Measurements from ENCODE around the gene HTR2B. TPM values are rescaled to one million over a fixed set of nuclear protein-coding genes. Genes with fewer than 3 reads are reported as not detected.
A peak's percentile ranks its signal among the peaks of the same experiment; 100 is the strongest.
"Not testable (repeated sequence)": the region's sequence is repeated elsewhere in the genome, so short reads cannot be mapped to it uniquely, and the experiment has no call there.

Gene HTR2B
- total RNA-seq, 1 experiment from 2014 or later, result 0.52 TPM

DNA sequence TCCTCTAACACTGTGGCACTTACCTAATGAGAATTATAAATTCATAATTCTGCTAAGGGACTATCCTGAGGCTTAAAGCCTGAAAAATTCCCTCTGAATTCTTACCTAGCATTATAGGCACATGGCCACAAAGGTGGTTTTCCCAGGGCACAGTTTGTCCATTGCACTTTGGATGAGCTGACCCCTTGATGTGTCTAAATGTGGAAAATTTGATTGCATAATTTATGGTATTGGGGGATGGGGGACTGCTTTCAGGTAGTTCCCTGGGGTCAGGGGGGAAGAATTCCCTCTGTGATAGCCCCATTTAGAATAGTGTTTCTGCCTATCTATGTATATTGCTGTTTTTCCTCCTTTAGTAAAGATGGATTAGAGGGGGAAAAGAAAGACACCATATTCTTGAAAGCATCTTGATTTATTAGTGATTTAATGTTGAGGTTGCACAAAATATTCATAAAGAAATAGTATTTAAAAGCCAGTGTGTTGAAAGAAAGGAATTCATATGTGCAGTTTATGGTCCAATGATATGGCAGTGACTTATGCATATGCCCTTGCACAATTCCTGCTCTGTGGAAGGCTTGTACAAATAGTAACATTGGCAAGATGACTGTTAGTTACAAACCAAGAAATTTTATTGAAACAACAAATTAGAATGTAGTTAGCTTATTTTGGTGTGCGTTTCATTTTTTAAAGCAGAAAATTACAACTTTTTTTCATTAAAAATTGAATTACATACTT is 8.7 kb upstream of the HTR2B start:
- DNase-seq (ENCODE audit: low read depth), result peak; percentile 32

DNA sequence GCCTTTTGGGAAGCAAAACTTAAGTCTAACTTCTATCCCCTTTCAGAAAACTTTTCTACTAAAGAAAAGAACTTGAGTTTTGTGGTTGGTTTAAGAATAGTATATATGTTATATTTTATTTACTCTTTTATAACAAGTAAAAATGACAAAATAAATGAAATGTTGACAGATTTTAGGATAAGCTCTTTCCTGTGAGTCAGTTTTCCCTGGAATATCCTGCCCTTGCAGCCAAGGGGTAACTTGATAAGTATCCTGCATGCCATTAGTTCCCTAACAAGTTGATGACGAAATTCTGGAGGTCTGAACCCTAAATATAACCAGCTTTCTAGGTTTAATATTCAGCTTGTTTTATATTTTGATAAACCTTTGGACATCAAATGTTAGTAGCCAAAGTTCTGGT is 7.3 kb upstream of the HTR2B start:
- peak; percentile 77 for DNase-seq (ENCODE audit: low read depth)

DNA sequence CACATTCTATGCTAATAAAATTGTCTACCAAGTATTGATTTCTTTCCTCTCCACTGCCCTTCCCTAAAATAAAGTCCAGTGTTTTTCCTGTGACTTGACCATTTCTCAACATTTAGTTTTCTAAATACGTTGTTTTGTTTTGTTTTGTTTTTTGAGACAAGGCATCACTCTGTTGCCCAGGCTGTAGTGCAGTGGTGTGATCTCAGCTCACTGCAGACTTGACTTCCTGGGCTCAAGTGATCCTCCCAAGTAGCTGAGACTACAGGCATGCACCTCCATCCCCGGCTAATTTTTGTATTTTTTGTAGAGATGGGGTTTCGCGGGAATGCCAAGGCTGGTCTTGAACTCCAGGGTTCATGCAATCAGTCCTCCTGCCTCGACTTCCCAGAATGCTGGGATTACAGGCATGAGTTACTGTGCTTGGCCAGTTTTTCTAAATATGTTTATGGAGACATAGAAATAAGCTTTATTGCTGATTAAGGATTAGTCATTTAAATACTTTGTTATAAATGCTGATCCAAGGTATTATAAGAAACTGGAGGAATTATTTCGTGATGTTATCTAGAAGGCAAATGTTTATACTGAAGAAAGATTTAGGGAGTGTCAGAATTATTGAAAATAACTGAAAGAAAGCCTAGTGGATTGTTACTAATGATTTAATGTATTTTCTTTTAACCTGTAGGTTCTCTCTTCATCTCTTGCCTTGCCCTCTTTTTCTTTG is 5.7 kb upstream of the HTR2B start:
- no peak for DNase-seq (ENCODE audit: low read depth)

DNA sequence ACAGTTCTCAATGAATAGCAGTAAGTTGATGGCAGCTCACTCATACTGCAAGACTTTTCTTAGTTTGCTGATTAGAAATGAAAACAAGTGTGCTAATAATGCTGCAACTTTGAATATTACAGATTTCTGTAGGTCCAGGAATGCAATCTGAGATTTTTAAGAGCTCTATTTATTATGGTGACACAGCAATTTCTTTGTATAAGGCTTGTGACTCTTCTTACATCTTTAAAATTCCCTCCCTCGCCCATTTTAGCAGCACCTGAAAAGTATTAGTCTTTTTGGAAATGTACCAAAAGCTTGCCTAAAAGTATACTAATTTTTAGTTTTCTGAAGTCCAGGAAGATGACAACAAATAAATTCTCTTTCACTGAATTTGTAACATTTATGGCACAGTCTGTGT is 4.4 kb upstream of the HTR2B start:
- no peak for DNase-seq (ENCODE audit: low read depth)

DNA sequence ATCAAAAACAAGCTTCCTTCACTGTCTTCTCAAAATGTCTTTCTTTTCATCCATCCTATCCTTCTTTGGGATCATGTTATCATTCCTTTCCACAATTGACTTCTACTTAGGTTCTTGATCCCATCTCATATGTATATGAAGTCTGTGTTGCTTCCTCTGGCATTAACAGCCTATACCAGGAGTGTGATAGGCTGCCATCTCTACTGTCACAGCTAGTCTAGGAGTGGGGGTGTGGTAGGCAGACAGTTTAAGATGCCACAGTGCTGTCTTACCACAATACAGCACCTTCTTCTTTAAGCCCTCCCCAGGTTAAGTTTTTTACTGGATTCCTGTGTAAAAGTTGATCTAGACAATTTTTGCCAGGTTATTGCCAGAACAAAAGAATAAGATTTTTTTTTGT is 3.7 kb upstream of the HTR2B start:
- no peak for DNase-seq (ENCODE audit: low read depth)

DNA sequence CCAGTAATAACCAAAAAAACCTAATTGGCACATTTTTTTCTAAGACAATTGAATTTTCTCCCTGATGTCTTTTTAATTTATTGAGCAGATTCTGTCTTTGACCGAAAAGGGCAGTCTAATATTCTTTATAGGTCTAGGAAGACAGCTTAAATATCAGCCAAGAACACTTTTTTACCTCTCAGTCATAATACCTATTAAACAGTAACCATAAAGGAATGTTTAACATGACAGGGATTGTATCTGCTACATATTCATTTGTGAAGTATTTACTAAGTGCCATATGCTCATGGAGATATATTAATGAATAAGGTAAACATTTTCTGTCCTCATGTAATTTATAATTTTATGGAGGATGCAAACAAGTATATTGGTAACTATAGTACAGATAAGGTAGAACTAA is 3.1 kb upstream of the HTR2B start:
- no peak for DNase-seq (ENCODE audit: low read depth)

DNA sequence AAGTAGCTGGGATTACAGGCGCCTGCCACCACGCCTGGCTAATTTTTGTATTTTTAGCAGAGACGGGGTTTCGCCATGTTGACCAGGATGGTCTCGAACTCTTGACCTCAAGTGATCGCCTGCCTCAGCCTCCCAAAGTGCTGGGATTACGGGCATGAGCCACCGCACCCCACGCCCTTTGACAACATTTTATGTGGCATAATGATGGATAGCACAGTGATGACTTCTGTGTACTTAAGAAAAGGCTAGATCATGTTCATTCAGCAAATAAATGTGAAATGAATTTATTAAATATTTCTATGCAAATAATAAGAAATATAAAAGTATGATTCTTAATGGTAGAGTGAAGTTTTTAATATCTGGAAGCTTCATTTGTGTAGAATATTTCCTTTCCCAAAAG is 2.6 kb upstream of the HTR2B start:
- no peak for DNase-seq (ENCODE audit: low read depth)

DNA sequence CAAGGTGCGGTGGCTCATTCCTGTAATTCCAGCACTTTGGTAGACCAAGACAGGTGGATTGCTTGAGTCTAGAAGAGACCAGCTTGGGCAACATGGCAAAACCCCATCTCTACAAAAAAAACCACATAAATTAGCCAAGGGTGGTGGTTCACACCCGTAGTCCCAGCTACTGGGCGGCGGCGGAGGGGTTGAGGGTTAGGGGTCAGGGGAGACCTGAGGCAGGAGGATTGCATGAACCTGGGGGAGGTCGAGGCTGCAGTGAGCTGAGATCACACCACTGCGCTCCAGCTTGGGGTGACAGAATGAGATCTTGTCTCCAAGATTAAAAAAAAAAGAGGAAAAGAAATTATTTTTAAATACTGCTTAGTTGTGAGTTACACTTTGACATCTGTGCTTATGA is 1.3 kb upstream of the HTR2B start:
- no peak for DNase-seq (ENCODE audit: low read depth)

DNA sequence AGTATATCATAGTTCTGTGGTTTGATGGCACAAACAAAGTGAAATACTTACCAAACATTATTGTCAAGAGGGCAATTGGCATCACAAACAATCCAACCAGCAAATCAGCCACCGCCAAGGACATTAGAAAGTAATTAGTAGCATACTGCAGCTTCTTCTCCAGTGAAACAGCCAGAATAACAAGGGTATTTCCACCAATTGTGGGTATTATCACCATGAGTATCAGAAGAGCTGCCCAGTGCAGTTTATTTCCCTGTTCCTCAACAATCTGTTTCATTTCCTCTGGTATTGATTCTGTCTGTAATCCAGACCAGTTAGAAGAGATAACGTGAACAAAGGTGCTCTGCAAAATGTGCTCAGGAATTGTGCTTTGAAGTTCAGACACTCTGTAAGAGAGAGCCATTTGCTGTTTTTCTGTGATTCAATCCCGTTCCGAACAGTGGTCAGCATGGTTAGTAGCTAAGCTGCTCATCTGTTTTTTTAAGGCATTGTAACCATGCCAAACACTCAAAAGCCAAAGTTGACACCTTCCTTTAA is 1.4 kb downstream of the HTR2B start:
- peak; percentile 74 for DNase-seq (ENCODE audit: low read depth)

DNA sequence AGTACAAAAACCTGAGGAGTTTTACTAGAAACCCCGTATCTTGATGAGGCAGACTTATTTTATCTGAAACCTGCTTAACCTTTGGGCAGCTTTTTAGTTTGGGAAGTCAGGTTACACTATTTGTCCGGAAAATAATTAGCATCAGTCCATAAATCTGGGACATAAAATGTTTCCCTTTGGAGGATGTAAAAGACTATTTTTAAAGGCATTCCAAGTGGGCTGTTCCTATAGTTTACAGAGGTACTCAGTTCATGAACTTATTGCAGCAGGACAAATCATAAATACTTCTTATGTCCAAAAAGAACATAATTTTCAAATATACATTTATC is 6.3 kb downstream of the HTR2B start:
- no peak for DNase-seq (ENCODE audit: low read depth)

DNA sequence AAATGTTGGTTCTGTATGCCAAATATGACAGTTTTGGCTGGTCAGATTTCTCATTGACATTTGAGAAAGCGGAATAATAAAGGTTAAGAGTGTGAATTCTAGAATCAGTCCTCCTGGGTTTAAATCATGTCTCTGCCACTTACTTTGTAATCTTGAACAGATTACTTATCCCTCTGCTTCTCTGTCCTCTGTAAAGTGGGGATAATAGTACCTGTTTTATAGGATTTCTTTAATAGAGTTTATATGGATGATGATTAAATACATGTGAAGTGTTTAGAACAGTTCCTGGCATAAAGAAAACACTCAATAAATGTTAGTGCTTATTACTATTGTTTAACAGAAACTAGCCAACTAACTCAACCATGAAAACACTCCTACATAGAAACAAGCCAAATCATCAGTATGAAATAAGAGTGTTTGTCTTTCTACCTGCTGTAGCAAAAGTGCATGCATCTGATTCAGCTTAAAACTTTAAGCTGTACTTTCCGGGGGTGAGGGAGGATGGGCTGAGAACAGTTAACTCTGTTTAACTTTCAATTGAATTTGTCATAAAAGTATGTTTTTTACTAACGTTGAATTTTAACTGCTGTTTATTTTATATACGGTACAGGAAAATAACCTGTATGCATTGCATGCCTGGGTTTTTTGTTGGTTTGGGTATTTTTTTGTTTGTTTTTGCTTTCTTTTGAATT is 6.8 kb downstream of the HTR2B start:
- no peak for DNase-seq (ENCODE audit: low read depth)

DNA sequence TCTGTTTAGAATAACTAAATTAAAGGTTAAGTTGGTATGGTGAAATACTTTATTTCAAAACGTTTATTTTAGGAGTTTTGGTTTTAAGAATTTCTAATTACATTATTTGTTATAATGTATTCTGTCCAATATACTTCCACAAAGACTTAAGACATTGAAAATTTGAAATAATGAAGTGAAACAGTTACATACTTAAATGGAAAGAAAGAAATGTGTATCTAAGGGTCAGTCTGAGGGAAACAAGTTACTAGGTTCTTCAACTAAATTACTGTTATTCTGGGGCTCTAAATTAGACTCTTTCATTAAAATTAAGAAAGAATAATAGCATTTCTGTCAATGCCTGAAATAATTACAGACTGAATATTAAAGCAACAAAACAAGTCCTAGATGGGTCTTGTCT is 7.7 kb downstream of the HTR2B start:
- DNase-seq (ENCODE audit: low read depth), result no peak

DNA sequence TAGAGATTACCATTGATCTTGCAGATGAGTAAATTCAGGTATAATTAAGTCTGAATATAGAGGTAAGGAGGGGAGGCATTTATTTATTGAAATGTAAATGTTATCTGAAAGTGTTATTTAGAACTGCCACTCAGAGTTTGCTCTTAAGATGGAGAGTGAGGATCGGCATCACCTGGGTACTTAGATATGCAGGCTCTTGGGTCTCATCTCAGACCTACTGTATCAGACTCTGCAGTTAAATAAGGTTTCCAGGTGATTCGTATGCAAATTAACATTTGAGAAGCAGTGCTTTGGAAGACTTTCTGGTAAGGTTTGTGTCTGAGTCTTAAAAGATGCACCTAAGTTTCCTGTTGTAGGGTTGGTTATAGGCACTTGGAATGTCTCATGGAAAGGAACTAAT is 9.2 kb downstream of the HTR2B start:
- no peak for DNase-seq (ENCODE audit: low read depth)

DNA sequence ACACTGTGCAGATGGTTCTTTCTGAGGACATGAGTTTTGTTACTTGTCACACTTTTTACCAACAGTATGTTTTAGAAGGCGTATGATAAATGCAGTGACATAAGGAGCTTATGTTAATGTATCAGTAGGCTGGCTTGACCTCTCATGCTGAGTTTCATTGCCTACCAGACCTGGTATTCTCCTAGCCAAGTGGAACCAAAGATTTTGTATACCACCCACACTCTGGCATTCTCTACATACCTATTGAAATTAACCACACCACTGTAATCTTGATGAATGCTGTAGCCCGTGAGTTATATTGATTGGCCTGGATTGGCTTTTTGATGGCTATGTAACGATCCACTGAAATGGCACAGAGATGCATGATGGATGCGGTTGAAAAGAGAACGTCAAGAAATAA is 11.4 kb downstream of the HTR2B start:
- no peak for DNase-seq (ENCODE audit: low read depth)

DNA sequence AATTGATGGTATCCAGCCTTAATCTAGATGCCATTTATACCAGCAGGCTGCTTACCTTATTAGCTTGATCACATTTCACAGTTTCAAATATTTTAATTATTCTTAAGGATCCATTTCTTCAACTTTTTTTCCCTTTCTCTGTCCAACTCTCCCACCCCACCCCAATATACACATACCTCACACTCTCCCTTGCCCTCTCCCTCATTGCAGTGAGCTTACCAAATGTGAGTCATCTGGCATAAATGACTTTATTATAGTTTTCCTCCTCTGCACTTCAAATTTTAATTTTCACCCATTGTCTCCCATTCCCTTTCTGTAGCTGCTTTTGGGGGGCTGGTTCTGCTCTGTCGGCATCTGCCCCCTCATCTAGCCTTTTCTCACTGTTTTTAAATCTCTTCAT is 12.9 kb downstream of the HTR2B start:
- DNase-seq (ENCODE audit: low read depth), result peak; percentile 54

DNA sequence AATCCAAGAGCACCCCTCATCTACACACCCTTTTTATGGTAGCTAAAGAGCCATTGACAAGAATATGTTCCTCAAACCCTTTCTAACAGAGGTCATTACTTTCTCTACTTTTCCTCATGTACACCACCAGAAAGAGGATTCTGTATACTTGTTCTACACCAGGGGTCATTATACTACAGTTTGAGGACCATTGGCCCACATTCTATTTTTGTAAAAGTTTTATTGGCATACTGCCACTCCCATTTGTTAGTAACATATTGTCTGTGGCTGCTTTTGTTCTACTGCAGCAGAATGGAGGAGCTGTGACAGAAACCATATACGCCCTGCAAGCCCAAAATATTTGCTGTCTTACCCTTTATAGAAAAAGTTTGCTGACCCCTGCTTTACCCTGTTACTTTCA is 14.3 kb downstream of the HTR2B start:
- peak; percentile 79 for DNase-seq (ENCODE audit: low read depth)

DNA sequence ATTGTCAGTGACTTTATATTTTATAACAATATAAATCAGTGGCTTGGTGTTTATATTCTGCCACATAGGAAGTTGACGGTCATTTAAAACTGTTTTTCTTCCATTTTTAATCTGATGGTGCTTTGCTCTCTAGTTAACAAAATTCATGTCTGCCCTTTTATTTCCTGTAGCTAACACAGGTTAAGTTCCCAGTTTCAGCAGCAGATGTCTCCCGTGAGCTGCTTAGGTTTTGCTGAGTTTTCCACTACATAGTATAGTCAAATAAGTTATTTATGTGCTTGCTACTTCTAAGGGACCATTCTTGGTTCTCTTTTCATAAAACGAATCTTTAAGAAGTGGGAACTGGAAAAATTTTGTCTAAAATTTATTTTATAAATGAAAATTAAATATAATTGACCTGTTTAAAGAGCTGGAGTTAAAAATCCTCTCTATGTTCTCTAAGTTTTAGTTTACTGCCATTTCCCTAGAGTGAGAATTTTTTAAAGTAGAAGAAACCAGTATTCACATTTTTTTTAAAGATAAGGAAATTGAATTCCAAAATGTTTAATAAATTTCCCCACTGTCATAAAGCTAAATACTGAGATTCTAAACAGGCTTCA is 20.6 kb downstream of the HTR2B start:
- DNase-seq (ENCODE audit: low read depth), result peak; percentile 73

DNA sequence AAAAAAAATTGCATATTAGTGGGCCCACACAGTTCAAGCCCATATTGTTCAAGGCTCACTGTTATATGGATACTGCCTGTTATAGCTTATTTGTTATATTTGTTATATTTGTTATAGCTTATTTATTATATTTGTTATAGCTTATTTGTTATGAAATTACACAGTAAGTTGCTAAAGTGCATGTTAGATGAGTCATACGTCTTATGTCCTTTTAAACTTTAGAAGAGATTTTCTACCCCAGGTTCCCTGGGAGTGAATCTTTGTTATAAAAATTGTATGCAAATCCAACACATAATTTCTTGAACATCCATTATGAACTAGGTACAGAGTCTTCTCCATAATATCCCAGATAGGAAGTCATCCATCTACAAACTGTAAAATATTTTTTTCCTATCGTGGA is 22.1 kb downstream of the HTR2B start:
- peak; percentile 19 for DNase-seq (ENCODE audit: low read depth)

DNA sequence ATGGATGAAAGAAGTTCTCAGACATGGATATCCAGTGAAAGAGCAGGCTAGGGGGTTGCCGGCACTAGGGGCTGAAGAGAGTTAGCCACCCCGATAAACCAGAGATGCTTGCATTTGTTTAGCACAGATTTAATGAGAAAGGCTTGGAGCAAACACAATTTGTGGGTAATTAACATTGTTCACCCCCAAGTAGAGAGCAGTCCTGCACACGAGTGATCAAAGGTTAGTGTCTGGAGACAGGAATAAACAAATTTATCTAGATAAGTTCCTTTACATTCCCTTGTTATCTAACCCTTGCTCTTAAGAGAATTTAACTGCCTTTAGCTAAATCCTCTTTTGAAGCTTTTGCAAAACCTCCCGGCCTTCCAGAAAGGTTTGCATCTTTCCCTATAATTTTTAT is 23.9 kb downstream of the HTR2B start:
- DNase-seq (ENCODE audit: low read depth), result no peak

DNA sequence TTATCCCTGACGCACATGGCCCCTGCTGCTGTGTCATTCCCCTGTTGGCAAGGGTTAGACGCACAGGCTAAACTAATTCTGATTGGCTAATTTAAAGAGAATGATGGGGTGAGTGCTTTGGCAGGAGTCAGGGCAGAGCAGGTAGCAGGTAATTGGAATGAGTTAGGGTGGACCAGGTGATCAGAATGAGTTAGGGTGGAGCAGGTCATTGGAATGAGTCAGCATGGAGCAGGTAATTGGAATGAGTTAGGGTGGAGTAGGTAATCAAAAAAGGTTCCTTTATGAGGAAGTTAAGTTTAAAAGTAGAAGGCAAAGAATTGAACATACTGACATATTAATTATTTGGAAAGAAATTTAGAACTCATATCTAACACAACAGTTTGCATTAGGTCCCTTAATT is 24.5 kb downstream of the HTR2B start:
- not testable (repeated sequence) for DNase-seq (ENCODE audit: low read depth)

DNA sequence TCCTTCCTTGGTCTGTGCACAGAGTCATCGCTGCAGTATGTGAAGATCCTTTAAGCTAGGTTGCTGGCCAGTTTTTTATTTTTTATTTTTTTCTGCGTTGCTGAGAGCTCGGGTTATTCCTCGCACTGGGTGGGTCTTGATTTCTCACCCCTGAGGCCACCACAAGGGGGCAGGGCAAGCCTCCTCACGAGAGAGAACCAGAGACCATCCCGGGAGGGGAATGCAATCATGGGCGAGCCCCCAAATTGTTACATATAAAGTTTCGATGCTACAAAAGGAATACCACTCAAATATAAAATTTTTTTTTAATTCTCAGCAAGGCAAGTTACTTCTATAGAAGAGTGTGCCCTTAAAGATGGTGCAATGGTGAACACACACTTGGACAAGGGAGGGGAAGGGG is 24.9 kb downstream of the HTR2B start:
- DNase-seq (ENCODE audit: low read depth), result no peak

DNA sequence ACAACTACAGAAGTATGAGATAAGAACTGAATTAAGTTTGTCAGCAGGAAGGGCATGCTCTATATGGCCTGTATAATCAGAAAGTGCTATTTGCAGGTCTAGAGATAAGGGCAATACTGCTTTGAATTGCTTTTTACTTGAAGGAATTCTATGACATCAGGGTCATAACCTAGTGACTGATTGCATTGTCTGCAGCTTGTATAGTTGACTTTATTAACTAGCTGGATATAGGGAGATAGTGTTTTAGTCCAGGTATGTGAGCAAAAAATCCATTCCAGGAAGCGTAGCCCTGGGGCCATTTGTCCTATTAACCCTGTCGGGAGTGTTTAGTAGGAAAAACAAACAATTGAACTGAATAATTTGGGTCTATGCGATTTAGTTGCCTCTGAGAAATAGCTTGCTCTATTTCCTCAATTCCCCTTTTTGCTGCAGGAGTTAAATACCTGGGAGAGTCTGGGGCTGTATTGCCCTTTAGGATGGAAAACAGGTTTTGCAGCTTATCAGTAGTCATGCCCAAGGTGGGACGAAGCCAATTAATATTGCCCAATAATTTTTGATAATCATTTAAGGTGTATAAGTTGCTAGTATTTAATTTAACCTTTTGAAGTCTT is 30.0 kb downstream of the HTR2B start:
- DNase-seq (ENCODE audit: low read depth), result no peak
